Islet precursor cell (in vitro differentiated cells): ENCODE measurements around the gene COL9A2.
A peak's percentile ranks its signal among the peaks of the same experiment; 100 is the strongest.

Experiments used
- DNase-seq: peaks from one replicate; pipeline ENCODE4 v3.0.0-alpha.2; 2018

Gene COL9A2

DNA sequence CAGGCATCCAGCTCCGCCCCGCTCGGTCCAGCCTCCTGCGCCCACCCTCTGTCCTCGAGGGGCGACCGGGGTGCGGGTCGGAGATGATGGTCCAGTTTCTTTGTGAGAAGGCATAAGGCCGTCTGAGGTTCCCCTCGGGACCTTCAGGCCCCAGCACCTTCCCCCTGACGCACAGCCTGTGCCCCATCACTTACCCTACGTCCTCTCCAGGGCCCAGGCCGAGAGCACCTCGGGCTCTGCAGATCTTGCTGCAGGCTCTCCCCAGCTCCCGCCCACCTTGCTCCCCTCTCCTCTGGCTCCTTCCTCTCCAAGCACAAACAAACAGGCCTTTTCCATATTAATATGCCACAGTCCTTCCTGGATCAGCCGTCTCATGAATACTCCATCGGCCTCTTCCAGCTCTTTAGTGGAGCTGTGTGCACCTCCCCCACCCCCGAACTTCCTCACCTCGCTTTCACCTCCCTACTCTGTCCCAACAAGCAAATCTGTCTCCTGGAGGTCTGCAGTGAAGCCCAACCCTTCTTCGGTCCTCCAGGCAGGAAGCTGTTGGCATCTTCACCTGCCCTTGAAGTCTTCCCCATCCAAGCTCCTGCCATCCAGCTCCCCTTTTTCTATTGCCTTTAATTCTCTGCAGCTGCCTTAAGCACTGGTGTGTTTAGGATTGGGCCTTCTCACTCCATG is 448 bp upstream of the COL9A2 start:
- DNase-seq: no peak

DNA sequence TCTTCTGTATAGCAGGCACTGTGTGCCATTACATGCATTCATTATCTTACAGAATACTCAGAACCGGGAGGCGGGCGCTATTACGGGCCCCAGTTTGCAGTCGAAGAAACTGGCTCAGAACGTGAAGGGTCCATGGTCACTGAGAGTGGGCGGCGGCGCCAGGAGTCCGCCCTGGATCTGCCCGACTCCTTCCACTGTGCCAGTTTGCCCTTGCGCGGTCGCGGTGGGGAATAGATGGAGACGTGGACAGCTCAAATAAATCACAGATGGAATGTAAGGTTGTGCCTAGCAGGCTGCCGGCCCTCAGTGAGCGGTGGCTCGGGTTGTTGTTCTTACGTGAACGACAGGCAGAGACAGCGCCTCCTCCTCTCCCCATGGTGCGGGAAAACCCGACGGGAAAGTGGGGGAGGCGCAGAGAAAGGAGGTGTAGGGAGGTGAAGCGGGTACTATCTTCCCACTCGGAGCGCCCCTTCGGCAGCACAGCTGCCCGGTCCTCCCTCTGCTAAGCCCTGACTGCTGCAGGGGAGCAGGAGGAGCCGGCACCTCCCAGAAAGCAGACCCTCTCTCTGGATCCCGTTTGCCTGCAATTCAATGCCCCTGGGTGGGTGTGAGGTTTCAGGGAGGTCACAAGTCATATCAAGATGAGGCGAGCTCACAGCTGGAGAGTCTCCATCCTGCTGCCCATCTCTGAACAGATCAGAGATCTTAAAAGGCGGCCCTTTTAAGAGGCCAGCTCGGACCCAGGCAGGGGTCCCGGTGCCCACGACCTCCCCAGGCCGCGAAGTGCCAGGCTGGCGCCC is 1.1 kb downstream of the COL9A2 start:
- peak; percentile 72 for DNase-seq

DNA sequence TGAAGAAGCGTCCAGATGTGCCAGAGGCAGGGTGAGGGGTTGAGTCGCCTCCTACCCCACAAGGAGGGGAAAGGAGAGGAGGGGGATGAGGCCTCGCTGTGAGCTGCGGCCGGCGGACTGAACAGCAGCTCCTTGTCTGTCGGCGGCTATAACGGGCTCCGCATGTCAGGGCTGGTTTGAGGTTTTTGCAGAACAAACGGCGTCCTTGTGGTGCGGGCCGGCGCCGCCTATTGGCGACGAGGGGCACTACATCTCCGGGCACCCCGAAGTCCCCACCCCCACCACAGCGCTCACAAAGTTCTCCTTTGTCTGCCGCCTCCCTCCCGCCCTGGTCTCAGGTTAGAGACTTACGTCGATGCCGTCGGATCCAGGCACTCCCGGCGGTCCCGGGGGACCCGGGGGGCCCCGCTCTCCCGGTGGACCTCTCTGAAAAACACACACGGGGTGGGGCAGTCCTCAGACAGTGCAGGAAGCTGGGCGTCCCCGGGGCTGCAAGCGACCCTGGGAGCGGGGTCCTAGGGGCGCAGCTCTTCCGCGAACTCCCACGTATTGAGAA is 1.8 kb downstream of the COL9A2 start:
- DNase-seq: peak; percentile 95

DNA sequence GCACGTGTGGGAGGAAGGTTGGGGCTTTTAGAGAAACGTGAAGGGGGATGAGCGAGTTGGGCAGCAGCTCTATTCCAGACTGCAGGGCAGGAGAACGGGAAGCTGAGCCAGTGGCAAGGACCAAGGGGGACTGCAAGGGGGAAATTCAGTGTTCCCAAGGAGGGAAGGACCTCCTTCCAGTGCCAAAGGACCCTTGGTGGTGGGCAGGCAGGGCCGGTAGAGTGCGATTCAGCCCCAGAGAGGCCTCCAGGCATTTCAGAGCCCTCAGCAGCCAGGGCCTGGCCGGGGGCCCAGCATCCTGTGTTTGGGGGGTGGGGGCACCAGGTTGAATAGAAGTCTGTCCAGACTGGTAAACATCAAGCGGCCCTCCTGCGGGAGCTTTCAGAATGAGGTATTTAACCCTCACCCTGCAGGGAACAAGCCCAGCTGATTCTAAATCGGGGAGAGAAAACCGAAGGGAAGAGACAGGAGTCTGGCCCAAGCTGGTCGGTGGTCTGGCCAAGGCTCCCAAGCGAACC is 2.3 kb downstream of the COL9A2 start:
- no peak for DNase-seq

GRCh38 chr1:40313958-40314720 is 2.9 kb downstream of the COL9A2 start:
- no peak for DNase-seq

DNA sequence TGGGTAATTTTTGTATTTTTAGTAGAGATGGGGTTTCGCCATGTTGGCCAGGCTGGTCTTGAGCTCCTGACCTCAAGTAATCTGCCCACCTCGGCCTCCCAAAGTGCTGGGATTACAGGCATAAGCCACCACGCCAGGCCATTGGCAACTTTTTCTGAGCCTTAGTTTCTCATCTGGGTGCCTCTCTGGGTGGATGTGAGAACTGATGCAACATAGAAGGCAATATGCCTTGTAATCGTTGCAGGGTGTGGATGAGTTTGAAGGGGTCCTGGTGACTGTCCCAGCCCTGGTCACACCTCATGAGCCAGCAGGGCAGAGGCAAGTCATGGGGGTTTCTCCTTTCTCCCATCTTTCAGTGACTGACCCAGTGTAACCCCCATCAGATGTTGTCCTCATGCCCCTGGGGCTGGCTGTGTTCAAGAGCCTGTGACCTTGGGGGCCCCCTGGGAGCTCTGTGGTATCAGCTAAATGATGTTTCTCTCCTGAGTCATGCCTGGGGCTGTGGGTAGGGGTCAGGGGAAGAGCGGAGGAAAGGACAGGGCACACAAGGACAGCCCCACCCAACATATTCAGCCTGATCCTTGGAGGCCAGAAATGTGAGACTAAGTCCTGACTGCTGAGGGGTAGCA is 3.6 kb downstream of the COL9A2 start:
- DNase-seq: no peak

DNA sequence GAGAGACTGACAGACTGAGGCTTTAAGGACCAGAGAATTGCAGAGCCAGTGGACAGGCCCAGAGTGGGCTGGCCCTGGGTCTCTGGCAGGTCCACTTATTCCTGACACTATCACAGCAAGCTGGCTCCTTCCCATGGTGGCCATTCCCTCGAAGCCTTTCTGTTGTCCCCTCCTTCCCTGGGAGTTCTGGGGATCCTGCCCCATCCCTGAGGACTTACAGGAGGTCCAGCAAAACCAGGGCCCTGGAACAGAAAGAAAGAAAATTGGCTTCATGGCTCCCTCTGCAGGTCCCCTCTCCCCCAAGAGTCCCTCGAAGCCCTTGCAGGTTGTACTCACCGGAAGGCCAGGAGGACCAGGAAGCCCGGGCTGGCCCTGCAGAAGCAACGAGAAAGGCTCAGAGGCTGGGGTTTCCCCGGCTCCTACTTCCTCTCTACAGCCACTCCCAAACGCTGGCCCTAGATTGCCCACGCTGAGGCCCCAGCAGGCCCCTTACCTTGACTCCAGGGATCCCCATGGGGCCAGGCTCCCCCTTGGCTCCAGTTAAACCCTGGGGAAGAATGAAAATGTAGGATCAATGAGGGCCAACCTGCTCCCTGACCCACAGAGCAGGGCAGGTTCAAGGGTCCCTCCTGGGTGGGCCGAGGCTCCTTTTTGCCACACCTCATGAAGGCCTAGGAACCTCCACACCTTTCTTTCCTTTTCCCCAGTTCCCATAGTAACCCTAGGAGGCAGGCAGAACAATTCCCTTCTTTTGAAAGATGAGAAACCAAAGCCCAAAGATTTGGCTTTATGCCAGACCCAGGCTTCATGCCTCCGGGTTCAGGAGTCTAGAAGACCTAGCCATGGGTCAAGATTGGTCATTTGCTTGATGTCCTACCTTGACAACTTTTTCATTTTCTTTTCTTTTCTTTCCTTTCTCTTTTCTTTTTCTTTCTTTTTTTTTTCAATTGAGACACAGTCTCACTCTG is 4.6 kb downstream of the COL9A2 start:
- no peak for DNase-seq

DNA sequence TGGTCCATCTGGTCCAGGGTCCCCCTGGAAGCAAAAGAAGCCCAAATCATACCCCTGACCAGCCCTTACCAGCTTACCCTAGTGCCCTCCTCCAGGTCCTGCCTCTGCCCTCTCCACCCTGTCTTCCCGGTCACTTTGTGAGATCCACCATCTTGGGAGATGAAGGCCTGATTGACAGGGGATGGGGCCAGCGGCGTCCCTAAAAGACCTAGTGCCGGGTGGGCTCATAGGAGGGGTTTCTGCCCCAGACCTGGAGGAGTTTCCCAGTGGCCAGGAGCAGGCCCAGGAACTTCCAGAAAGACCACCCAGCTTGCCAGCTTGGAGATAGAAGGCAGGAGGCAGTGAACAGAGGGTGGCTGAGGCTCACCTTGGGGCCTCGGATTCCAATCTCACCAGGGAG is 5.4 kb downstream of the COL9A2 start:
- no peak for DNase-seq

DNA sequence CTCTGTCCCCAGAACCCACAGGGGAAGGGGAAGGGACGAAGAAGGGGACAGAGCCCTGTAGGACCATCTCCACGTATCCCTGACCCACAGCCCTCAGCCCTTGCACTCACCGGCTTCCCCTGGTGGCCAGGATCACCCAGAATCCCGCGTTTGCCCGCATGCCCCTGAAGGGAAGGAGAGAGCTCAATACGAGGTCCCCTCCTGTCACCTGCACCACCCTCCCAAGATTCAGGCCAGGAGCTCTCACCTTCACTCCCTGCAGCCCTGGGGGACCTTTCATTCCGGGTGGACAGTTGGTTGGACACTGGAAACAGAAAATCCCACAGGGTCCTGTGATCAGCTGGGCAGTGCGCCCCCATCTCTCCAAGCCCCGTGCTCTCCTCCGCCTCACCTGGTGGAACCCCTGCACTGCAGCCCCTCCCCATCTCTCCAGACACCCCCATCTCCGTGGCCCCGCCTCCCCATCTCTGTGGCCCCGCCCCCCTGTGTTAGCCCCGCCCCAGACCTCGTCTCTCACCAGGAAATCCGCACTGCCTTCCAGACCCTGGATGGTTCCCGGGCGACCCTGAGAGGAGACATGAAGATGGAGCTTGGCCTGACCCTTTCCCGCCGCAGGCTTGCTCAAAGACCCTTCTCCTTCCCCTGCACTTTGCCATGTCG is 6.0 kb downstream of the COL9A2 start:
- no peak for DNase-seq

DNA sequence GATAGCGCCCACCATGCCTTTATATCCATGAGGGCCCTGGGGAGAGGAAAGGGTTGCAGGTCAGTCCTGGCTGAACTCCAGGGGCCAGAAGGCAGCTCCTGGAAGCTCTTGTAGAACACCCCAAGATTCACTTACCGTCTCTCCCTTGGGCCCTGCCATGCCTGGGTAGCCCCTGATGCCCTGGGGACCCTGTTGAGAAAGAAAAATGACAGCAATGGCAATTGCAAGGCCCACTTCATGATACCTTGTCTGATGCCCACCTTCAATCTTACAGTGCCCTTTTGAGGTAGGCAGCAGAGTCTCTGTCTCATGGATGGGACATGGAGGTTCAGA is 7.0 kb downstream of the COL9A2 start:
- DNase-seq: no peak

GRCh38 chr1:40309374-40310128 is 7.5 kb downstream of the COL9A2 start:
- no peak for DNase-seq

GRCh38 chr1:40308036-40308727 is 8.9 kb downstream of the COL9A2 start:
- DNase-seq: no peak

DNA sequence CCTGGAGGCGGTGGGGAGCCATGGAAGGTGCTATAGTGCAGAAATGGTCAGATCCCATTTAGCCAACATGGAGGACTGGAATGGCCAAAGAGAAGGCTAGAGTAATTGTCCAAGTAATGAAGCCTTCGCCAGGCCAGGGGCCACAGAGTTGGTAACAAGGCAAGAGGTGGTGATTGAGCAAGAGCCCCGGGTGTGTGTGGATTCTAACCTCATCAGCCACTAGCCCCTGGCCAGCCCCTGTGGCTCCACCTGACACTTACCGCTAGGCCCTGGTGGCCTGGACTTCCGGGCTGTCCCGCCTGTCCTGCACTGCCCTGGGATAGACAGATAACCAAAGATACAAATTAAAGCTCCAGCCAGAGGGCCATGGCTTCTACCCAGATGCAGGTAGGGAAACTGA is 9.9 kb downstream of the COL9A2 start:
- DNase-seq: no peak

DNA sequence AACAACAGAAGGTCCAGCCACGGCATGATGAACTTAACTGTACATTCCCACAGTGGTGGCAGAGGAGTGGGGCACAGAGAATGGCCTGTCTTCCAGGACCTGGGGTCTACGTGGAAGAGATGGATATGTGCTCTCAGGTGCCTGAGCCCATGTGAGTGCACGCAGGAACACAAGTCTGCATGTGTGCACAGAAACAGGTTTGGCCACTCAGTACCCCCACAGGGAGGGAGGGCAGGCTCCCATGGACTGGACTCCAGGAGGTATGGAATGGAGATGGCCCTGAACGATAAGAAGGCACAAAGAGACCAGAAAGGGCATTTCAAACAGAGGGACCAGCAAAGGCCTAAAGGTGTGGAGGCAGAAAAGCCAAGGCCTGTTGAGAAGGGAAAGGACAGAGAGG is 10.8 kb downstream of the COL9A2 start:
- peak; percentile 68 for DNase-seq

GRCh38 chr1:40305871-40306270 is 11.2 kb downstream of the COL9A2 start:
- DNase-seq: no peak

- DNase-seq: no peak
Measured at GRCh38 chr1:40305451-40305850, 11.6 kb downstream of the COL9A2 start.

GRCh38 chr1:40303790-40304189 is 13.3 kb downstream of the COL9A2 start:
- DNase-seq: peak; percentile 35

GRCh38 chr1:40303051-40303771 is 13.9 kb downstream of the COL9A2 start:
- peak; percentile 42 for DNase-seq

GRCh38 chr1:40302475-40302874 is 14.6 kb downstream of the COL9A2 start:
- peak; percentile 29 for DNase-seq
